HG03432 (cell line): Measurements from ENCODE around the gene CPA5.
"Not testable (repeated sequence)": the region's sequence is repeated elsewhere in the genome, so short reads cannot be mapped to it uniquely, and the experiment has no call there.

ENCODE experiments used
- ATAC-seq: cut with Tn5 transposase; IDR thresholded peaks from one replicate; pipeline ENCODE4 v1.9.1; 2021; ENCODE audit warnings: mild to moderate bottlenecking, moderate library complexity; ENCODE audit not compliant: unreplicated experiment

CPA5 gene

DNA sequence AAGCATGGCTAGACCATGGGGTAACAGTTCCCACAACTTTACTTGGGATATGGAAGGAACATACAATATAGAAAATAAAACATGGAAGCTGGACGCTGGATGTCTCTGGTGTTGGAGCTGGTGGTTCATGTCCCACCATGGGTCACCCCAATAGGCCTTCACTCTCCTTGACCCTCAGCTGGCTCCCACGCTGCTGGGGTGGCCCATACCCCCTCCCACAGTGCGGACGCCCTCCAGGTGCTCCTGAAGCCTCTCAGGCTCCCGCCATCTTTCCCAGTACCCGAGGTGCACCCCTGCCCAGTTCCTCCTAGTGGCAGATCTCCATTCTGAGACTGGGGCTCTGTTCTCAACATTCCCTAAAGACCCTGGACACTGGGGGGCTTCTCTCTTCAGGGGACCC lies 29.9 kb downstream of the CPA5 start:
- ATAC-seq: no peak

GRCh38 chr7:130376461-130376860 lies 31.8 kb downstream of the CPA5 start:
- ATAC-seq: not testable (repeated sequence)

GRCh38 chr7:130377178-130377577 lies 32.6 kb downstream of the CPA5 start:
- no peak for ATAC-seq

GRCh38 chr7:130379019-130379418 lies 34.4 kb downstream of the CPA5 start:
- no peak for ATAC-seq

DNA sequence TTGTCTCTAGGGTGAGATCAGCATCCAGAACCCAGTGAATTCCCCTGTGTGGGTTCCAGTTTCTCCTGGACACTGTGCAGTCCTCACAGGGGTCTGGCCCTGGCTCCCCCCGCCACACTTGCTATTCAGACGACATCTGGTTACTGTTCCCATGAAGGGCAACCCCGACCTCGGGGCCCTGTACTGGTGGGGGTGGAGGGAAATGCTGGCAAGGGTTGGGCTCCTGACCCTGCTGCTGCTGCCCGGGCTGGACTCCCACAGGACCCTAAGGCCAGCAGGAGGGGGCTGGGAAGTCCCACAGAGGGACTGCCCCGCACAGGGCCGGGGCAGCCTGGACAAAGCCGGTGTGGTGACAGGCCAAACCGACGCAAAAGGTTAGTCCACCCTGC lies 34.9 kb downstream of the CPA5 start:
- no peak for ATAC-seq

GRCh38 chr7:130379921-130380860 lies 35.6 kb downstream of the CPA5 start, which contains the start of gene CPA1:
CPA1 (plus strand) TSS chr7:130380494; CDS start chr7:130380521, 27 bp downstream.
- no peak for ATAC-seq

DNA sequence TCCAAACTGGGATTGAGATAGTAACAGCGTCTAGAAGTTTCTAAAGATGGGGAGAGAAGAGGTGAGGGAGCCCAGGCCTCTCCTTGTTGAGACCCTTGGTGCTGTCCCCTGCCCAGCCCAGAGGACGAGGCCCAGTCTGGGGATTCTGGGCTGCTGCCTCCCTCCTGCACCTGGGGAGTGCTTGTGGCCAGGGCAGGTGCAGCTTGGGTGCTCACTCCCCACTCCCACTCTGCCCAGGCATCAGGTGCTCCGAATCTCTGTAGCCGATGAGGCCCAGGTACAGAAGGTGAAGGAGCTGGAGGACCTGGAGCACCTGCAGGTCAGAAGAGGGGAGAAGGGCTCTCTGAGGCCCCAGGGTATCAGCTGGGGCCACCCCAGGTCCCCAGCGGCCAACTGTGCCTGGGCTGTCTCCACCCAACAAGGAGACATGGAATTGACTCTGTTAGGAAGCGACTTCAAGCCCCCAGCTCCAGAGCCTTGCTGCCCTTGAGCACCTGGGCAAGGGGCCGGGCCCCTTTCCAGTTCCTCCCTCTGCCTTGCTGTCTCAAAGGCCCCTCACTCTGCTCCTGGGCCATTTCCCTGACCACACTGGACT lies 36.3 kb downstream of the CPA5 start:
- no peak for ATAC-seq

DNA sequence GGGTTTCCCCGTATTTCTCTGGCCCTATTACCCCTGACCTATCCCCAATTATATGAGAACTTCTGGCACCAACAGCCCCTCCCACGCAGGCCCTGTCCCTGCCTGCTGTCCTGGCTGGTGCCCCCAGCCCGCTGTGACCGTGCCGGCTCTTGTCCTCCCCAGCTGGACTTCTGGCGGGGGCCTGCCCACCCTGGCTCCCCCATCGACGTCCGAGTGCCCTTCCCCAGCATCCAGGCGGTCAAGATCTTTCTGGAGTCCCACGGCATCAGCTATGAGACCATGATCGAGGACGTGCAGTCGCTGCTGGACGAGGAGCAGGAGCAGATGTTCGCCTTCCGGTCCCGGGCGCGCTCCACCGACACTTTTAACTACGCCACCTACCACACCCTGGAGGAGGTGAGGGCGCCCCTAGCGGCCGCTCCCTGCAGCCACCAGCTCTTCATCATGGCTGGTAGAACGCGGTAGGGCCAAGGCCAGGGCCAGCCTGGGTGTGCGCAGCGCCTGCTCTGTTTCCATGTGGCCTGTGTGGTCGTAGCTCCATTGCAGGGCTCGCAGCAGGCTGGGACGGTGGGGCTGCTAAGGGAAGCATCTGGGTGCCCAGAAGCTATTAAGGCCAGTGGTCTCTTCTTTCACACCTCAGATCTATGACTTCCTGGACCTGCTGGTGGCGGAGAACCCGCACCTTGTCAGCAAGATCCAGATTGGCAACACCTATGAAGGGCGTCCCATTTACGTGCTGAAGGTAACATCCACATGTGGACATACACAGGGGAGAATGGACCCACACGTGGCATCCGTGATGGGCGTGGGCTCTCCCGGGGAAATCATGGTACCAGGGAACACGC lies 37.1 kb downstream of the CPA5 start:
- no peak for ATAC-seq

DNA sequence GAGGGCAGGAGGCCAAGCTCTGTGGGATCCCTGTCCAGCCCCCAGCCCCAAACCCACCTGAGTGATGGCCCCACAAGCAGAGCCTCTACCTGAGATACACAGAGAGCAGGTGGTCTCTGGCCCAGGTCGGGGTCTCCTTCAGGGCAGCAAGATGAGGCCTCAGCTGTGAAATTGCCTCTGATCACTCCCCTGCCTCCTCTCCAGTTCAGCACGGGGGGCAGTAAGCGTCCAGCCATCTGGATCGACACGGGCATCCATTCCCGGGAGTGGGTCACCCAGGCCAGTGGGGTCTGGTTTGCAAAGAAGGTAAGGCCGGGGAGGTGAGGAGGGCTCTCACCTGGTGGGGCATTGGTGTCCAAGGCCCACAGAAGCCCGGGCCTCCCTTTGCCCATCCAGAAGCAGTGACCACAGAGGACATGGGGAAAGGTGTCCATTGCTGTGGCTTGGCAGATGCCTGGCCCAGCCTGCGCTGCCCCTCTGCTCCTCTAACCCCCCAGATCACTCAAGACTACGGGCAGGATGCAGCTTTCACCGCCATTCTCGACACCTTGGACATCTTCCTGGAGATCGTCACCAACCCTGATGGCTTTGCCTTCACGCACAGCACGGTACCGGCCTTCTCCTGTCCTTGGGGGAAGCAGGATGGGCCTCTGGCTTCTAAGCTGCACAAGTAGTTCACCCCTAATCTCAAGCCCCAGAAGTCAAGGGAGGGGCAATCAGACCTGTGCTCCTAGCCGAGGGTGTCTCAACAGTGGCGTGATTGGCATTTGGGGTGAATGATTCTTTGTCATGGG lies 38.8 kb downstream of the CPA5 start:
- no peak for ATAC-seq

DNA sequence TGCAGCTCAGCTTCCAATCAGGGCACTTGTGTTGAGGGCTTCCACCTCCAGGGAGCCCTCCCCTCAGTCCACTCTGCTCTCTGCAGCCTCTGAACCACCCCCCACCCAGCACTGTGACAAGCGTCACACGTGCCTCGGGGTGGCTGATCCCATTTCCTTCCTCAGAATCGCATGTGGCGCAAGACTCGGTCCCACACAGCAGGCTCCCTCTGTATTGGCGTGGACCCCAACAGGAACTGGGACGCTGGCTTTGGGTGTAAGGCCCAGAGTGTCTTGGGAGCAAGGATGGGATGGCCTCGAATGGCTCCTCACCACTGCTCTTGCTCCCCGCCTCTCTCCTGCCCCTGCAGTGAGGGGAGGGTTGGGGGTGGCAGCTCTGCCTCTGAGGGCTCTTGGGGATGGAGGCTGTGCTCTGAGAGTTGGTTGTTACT lies 39.8 kb downstream of the CPA5 start:
- no peak for ATAC-seq

GRCh38 chr7:130384841-130385599 lies 40.4 kb downstream of the CPA5 start:
- no peak for ATAC-seq

DNA sequence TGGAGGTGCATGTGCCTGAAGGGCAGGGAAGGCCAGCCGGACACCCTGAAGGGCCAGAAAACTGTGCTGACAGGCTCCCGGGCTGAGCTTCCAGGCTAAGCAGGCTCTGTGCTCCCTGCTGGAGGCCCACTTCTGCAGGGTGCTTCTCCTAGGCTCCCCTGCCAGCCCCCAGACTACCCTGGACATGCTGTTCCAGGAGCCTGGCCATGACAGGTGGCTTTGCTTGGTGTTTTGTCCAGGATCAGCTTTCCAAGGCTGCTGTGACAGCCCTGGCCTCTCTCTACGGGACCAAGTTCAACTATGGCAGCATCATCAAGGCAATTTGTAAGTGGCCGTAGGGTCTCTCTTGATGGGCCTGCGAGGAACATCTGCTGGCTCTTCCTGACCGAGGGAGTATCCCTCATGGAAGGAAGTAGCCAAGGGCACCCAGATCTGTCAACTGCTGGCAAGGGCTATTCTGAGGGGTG lies 41.0 kb downstream of the CPA5 start:
- no peak for ATAC-seq

DNA sequence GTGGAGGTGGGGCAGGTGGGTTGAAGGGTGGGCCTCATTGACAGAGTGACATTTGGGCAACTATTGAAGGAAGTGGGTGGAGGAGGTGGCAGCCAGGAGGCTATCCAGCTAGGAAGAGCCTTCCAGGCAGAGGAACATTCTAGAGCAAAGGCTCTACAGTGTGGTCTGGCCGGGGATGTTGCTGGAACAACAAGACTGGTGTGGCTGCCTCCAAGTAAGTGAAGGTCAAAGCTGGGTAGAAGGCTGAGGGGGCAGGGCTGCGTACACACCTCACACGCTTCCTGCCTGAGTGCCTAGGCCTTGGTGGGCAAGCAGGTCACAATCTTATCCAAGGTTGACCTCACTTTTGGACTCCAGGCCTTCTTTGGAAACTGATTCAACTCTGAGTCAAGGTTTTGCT lies 42.3 kb downstream of the CPA5 start:
- ATAC-seq: no peak

- no peak for ATAC-seq
Measured at GRCh38 chr7:130387306-130387627, 42.7 kb downstream of the CPA5 start.

DNA sequence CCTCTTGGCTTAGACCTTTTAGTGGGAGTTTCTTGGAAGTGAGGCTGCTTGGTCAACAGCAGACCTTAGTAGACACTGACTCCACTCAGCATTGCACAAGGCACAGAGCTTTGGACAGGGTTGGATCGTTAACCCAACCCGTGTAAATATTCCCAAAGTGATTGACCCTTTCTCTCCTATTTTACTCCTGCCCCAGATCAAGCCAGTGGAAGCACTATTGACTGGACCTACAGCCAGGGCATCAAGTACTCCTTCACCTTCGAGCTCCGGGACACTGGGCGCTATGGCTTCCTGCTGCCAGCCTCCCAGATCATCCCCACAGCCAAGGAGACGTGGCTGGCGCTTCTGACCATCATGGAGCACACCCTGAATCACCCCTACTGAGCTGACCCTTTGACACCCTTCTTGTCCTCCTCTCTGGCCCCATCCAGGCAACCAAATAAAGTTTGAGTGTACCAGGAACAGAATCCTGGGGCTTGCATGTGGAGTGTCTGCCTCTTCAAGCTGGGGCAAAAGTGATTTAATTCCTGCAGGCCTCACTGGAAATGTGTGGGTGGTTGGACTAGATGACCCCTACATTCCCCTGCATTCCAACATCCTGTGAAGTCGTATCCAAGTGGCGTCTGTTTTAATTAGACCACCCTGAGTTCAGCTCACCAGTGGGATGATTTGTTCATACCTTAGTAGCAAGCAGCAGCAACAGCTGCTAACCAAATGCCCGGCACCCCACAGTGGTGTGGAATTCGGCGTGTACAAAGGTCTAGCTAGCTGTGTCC lies 43.2 kb downstream of the CPA5 start:
- no peak for ATAC-seq

DNA sequence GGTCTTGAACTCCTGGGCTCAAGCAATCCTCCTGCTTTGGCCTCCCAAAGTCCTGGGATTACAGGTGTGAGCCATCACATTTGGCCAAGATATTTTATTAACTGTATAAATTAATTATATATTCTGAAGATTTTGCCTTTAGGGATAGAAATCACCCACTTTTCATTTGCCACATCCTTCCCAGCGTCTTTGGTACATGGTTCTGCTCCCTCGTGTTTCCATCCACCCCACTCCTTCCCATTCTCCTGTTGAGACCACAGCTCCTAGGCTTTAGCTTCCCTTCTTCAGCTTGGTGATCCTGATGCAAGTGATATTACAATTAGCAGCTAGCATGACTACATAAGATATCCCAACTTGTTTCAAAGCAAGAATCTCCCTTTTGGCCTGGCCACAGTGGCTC lies 44.1 kb downstream of the CPA5 start:
- no peak for ATAC-seq

DNA sequence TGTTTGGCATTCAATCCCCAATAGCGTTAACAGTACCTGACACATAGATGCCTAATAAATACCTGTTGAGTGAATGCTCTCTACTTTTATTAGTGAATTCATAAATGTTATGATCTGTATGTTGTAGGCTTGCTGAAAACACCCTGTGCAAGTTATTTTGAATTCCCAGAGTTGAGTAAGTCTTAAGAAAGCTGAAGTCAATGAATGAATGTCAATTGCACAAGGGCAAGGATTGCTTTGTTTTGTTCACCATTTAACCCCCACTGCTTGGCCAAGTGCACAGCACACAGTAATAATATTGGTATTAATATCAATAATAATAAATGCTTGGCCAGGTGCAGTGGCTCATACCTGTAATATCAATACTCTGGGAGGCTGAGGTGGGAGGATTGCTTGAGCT lies 45.9 kb downstream of the CPA5 start:
- ATAC-seq: no peak

GRCh38 chr7:130393101-130393561 lies 48.5 kb downstream of the CPA5 start:
- no peak for ATAC-seq

DNA sequence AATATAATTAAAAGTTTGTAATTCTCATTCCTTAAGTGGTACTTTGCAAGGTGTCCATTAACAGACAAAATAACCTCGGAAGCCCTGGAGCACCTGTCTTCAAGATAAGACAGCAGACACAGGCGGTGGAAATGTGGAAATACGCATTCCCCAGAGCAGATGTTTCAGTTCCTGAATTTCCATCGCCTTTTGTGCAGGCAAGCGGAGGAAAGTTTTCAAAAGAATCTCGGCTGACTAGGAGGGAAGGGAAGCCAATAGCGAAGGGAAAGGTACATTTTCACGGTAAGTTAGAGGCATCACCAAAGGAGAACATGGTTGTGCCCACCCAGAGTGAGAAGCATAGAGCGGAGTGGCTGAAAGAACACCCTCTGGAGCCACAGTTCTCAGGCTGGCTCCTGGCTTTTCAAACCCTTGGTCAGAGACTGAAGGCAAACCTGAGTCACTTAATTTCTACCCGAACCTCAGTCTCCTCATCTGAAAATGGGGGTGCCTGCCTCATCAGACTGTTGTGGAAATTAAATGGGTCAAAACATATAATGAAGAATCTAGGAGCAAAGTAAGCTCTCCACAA lies 49.3 kb downstream of the CPA5 start:
- ATAC-seq: no peak
